IPS-NIHi7 (cell line): ENCODE data around the gene UGDH.
"Not testable (repeated sequence)": the region's sequence is repeated elsewhere in the genome, so short reads cannot be mapped to it uniquely, and the experiment has no call there.

ENCODE experiments used
- DNase-seq: peaks from one replicate; pipeline ENCODE4 v3.0.0; 2012; ENCODE audit warnings: mixed read lengths; ENCODE audit errors: extremely low spot score

The UGDH gene

GRCh38 chr4:39527296-39528060 lies at the start of gene UGDH:
TSS of gene UGDH (minus strand) at chr4:39527439. CDS start at chr4:39521512, 5,927 bp downstream.
- DNase-seq: peak; percentile 100

- DNase-seq: no peak
Measured at GRCh38 chr4:39574946-39575345, 47.7 kb upstream of the UGDH start.

- DNase-seq: no peak
Measured at GRCh38 chr4:39571504-39571903, 44.3 kb upstream of the UGDH start.

- DNase-seq: no peak
Measured at GRCh38 chr4:39571054-39571453, 43.8 kb upstream of the UGDH start.

GRCh38 chr4:39569209-39569608 lies 42.0 kb upstream of the UGDH start:
- no peak for DNase-seq

- no peak for DNase-seq
Measured at GRCh38 chr4:39568805-39569204, 41.6 kb upstream of the UGDH start.

- DNase-seq: no peak
Measured at GRCh38 chr4:39565878-39566600, 38.8 kb upstream of the UGDH start.

- DNase-seq: no peak
Measured at GRCh38 chr4:39563346-39563847, 36.2 kb upstream of the UGDH start.

GRCh38 chr4:39562792-39563191 lies 35.6 kb upstream of the UGDH start:
- no peak for DNase-seq

GRCh38 chr4:39559626-39560025 lies 32.4 kb upstream of the UGDH start:
- no peak for DNase-seq

GRCh38 chr4:39555472-39555871 lies 28.2 kb upstream of the UGDH start:
- DNase-seq: no peak

- no peak for DNase-seq
Measured at GRCh38 chr4:39548425-39549067, 21.3 kb upstream of the UGDH start.

- no peak for DNase-seq
Measured at GRCh38 chr4:39544580-39545315, 17.5 kb upstream of the UGDH start.

GRCh38 chr4:39544080-39544479 lies 16.8 kb upstream of the UGDH start:
- DNase-seq: not testable (repeated sequence)

- DNase-seq: no peak
Measured at GRCh38 chr4:39543034-39543433, 15.8 kb upstream of the UGDH start.

GRCh38 chr4:39542611-39543012 lies 15.4 kb upstream of the UGDH start:
- DNase-seq: no peak

GRCh38 chr4:39541987-39542610 lies 14.9 kb upstream of the UGDH start:
- DNase-seq: no peak

- no peak for DNase-seq
Measured at GRCh38 chr4:39539089-39539611, 11.9 kb upstream of the UGDH start.

GRCh38 chr4:39533541-39533940 lies 6.3 kb upstream of the UGDH start:
- DNase-seq: no peak

GRCh38 chr4:39532237-39532636 lies 5.0 kb upstream of the UGDH start:
- DNase-seq: not testable (repeated sequence)

GRCh38 chr4:39530682-39531081 lies 3.4 kb upstream of the UGDH start:
- no peak for DNase-seq
